GM18526 (cell line): Measurements from ENCODE around the gene ELFN2.

Experiments
- POLR2A ChIP-seq: IDR thresholded peaks from 3 replicates; pipeline ENCODE4 v1.6.1; 2011; ENCODE audit not compliant: insufficient read length; ENCODE audit errors: extremely low read depth

Gene ELFN2

GRCh38 chr22:37433786-37434185 is 6.5 kb upstream of the ELFN2 start:
- no peak for TF ChIP-seq POLR2A

DNA sequence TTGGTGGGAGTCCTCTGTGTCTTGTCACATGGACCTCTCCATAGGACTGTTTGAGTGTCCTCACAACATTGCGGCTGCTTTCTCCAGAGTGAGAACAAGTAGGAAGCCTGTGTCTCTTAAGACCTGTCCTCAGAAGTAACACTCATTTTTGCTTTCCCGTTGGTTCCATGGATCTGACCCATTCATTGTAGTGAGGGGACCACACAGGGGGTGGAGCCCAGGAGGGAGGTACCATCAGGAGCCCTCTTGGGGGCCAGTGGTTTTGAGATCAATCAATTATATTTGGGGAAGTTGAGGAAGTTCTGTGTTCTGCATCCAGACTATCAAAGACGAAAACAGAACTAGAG is 5.4 kb upstream of the ELFN2 start:
- no peak for TF ChIP-seq POLR2A

- TF ChIP-seq POLR2A: no peak
These were observed 4.8 kb upstream of the ELFN2 start for GRCh38 chr22:37431801-37432707.

- no peak for TF ChIP-seq POLR2A
These were observed 4.1 kb upstream of the ELFN2 start for GRCh38 chr22:37431366-37431765.

DNA sequence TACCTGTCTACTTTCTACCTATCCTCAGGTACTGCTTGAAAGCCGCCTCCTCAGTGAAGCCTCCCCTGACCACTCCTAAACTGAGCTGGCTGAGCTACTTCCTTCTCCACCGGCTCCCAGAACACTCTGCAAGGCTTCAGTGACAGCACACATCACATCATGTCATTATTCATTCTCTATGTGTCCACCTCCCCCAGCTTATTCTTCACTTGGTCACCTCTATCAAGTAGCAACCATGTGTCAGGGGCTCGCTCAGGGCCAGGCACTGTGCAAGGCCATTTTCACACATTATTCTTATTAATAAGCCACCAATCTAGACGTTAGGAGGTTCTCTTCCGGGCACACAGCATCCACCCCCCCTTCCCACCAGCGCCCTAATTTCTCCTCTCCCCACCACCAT is 3.7 kb upstream of the ELFN2 start:
- TF ChIP-seq POLR2A: no peak

DNA sequence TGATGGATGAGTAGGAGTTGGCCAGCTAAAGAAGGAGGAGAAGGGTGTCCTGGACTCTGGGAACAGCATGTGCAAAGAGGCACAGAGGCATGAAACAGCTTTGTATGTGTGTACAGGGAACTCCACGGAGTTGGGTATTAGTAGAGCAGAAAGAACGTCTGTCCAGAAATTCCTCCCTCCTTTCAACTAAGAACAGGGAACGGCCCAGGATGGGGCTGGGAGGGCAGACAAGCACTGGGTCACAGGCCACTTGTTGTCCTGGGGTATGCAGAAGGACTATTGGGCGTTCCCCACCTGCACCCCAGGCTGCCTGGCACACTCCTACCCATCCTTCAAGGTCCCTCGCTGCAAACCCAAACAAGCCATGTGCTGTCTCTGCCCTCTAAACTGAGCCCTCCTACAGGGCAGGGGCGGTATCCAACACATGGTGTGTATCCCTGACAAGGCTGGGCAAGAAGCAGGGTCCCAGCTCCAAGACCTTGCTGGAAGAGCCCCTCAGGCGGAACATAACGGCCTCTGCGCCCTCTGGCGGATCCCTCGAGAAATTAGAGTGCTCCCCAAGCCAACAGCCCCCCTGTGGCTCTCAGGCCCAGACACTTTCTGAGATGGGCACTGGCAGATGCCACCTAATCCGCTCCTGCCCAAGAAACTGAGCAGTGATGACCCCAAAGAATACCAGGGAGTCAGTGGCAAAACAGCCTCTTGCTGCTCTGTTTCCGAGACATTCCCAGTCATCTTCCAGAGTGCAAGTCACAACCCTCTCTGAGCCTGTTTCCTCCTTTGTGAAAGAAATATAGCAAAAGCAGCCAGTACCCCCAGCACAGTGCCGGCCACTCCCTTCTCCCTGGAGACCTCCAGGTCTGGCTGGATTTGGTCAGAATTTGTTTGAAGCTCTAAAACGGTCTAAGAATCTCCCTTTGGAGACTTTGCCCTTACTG is 1.6 kb upstream of the ELFN2 start:
- TF ChIP-seq POLR2A: no peak

DNA sequence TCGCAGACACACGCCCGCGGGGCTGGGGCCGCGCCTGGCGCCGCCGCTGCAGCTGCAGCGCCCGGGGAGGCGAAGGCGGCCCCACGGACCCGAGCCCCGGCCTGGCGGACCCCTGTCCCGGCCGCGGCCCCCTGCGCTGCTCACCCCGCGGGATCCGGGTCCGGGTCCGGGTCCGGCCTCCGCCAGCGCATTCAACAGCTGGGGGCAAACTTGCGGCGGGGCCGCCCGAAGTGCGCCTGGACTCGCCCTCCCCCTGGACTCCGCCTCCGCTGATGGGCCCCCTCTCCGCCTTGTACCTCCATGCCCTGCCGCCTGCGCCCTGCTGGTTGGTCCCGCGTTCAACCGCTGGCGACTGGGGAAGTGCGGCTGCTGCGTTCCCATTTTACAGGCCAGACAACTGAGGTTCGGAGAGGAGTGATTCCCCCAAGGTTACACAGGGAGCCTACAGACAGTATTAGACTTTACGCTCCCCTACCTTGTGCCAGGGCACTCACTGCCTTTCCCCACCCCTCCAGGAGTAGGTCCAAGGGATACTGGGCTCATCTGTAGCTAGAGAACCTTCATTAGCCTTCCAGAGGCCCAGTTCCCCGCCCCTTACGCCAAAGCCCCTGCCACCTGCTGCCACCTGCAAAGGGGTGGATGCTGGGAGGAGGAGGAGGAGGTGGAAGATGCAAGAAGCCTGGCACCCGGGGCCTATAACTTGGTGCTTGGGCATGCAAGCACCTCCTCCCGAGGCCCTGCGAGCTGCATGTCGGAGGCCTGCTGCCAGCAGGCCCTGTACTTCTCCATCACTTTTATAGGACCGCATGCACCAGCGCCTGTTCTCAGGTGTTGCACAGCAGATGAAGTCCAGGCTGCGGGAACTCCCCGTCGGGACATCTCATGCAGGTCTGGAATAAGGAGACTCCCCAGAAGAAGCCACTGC is 694 bp upstream of the ELFN2 start:
- TF ChIP-seq POLR2A: no peak

DNA sequence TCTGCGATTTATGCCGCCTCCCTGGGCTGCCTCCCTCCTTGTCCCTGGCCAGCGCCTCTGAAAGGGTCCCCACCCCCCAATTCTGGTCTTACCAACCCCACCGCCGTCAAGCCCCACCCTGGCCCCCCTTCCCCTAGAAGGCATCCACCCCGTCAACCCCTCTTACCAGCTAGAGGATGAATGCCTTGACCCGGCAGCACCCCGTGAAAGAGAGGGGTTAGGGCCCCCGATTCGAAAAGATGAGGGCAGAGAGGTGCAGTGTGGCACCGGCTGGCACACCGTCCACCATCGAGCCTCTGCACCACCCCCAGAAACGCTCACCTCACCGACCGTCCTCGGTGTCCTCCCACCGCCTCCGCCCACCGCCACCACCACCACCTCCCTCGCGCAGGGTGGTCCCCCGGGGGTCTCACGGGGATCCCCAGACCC is 559 bp downstream of the ELFN2 start:
- no peak for TF ChIP-seq POLR2A

- no peak for TF ChIP-seq POLR2A
These were observed 1.2 kb downstream of the ELFN2 start for GRCh38 chr22:37425800-37426705.

DNA sequence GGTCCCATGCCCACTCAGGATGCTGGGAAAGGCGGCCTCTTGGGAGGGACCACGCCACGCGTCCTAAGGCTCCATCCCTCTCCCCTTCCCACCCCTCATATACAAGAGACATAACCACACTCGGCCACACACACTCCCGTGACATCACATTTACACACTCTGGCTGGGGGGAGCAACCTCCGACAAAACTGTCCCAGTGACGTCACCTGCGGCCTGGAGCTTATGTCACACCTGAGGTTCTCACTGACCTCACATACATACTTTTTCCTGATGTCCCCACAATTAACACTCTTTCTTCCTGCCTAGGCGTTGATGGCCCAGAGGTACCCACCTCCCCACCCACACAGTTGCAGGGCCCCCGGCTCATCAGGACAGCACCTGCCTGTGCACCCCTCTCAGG is 1.9 kb downstream of the ELFN2 start:
- no peak for TF ChIP-seq POLR2A

- no peak for TF ChIP-seq POLR2A
These were observed 4.0 kb downstream of the ELFN2 start for GRCh38 chr22:37423283-37423682.

GRCh38 chr22:37421468-37421877 is 5.8 kb downstream of the ELFN2 start:
- no peak for TF ChIP-seq POLR2A

GRCh38 chr22:37420686-37421467 is 6.4 kb downstream of the ELFN2 start:
- TF ChIP-seq POLR2A: no peak

DNA sequence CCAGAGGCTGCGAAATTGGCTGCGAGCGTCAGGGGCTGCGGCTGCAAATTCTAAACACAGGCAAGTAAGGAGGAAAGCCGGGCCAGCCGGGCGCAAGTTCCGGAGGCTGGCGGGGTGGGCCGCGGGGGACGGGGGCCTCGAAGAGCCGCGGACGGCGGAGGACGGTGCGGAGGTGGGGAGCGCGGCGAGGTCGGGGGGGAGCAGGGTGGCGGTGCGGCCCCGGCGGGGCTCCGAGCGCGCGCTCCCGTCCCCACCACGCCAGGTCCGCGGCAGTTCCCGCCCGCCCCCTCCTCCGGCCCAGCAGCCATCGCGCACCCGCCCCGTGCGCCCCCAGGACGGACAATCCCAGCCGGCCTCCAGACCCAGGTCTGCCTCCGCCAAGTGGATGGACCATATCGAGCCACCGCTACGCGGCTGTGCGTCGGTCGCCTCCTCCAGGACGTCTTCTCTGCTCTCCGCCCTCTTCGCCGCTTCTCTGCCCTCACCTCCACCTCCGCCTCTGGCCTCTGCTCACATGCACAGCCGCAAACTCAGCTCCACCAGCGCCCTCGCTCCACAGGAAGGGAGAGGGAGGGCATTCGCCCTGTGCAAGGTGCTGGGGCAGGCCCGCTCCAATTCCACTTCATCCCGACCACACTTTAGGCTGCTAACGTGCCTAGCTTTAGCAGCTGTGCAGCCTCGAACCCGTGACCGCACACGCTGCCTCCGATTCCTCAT is 7.2 kb downstream of the ELFN2 start:
- no peak for TF ChIP-seq POLR2A
